SU-DHL-6 (cell line): Measurements from ENCODE around the gene PCDH12.

ENCODE experiments used
- H2AFZ ChIP-seq: fragments of 200-600 bp; sonication (generic); 2 replicates; pipeline ENCODE4 v1.6.1; 2014; ENCODE audit warnings: low read depth, mild to moderate bottlenecking, moderate library complexity, mixed read lengths, antibody characterized with exemption, low read length; ENCODE audit not compliant: severe bottlenecking
- H3F3A ChIP-seq: fragments of 200-600 bp; shearing (Covaris generic); 2 replicates; pipeline ENCODE4 v1.6.0; 2016; ENCODE audit warnings: antibody characterized with exemption, mild to moderate bottlenecking; ENCODE audit not compliant: insufficient read depth
- H3K27ac ChIP-seq: fragments of 200-600 bp; sonication (generic); 2 replicates; pipeline ENCODE4 v1.5.1; 2016; ENCODE audit warnings: low read depth, mild to moderate bottlenecking, low read length, moderate library complexity, mixed read lengths
- H3K27me3 ChIP-seq: fragments of 200-600 bp; sonication (generic), shearing (Covaris generic); 2 replicates; pipeline ENCODE4 v1.6.0; 2014; ENCODE audit warnings: mild to moderate bottlenecking, low read length
- H3K36me3 ChIP-seq: fragments of 200-600 bp; sonication (generic); 2 replicates; pipeline ENCODE4 v1.6.1; 2014; ENCODE audit warnings: mild to moderate bottlenecking, low read length, mixed read lengths
- H3K4me2 ChIP-seq: fragments of 300-600, 200-600 bp; shearing (Covaris generic), sonication (generic); 2 replicates; pipeline ENCODE4 v1.6.0; 2014; ENCODE audit warnings: low read length, low read depth, mild to moderate bottlenecking; ENCODE audit not compliant: poor library complexity, severe bottlenecking
- H3K4me3 ChIP-seq: fragments of 200-600 bp; sonication (generic); 2 replicates; pipeline ENCODE4 v1.5.1; 2014; ENCODE audit warnings: antibody characterized with exemption, low read length, mild to moderate bottlenecking, mixed read lengths; ENCODE audit not compliant: insufficient read depth, poor library complexity, severe bottlenecking
- H3K79me2 ChIP-seq: fragments of 200-600 bp; sonication (generic); 2 replicates; pipeline ENCODE4 v1.6.1; 2014; ENCODE audit warnings: mild to moderate bottlenecking, low read length, moderate library complexity; ENCODE audit not compliant: insufficient read depth
- H3K9ac ChIP-seq: fragments of 200-600 bp; sonication (generic); 2 replicates; pipeline ENCODE4 v1.7.0; 2014; ENCODE audit warnings: mild to moderate bottlenecking, low read length
- H3K9me2 ChIP-seq: fragments of 200-600 bp; sonication (generic); replicated peaks from 2 replicates; pipeline ENCODE4 v1.6.1; 2014; ENCODE audit warnings: low read length; ENCODE audit not compliant: insufficient read depth
- H3K9me3 ChIP-seq: fragments of 200-600 bp; sonication (generic); 2 replicates; pipeline ENCODE4 v1.6.1; 2014; ENCODE audit warnings: low read length, mixed read lengths; ENCODE audit not compliant: insufficient read depth
- H4K20me1 ChIP-seq: fragments of 200-600 bp; sonication (generic); 2 replicates; pipeline ENCODE4 v1.6.1; 2014; ENCODE audit warnings: low read depth, mild to moderate bottlenecking, antibody characterized with exemption, low read length, moderate library complexity, mixed read lengths
- CTCF ChIP-seq: fragments of 200-600 bp; sonication (generic); IDR thresholded peaks from one replicate; pipeline ENCODE4 v1.5.1; 2017; ENCODE audit warnings: antibody characterized with exemption, mild to moderate bottlenecking, low read length, moderate library complexity; ENCODE audit not compliant: insufficient read depth, poor library complexity, severe bottlenecking
- EZH2phosphoT487 ChIP-seq: fragments of 200-600 bp; sonication (generic), shearing (Covaris generic); conservative IDR thresholded peaks from 2 replicates; pipeline ENCODE4 v1.6.1; 2018; ENCODE audit warnings: mild to moderate bottlenecking, antibody characterized with exemption, low read length, moderate library complexity, mixed read lengths

Gene PCDH12

GRCh38 chr5:141897425-141897824 lies 60.6 kb downstream of the PCDH12 start:
- no peak overlapping the region for H2AFZ ChIP-seq
- H3K4me2 ChIP-seq = no peak overlapping the region
- no peaks in the 10 kb centered on the region for H3F3A ChIP-seq
- H3K9me2 ChIP-seq = no peaks in the 10 kb centered on the region
- no peaks in the 10 kb centered on the region for H3K36me3 ChIP-seq
- H3K79me2 ChIP-seq = no peaks in the 10 kb centered on the region
- no peaks in the 10 kb centered on the region for H3K9me3 ChIP-seq
- no peaks in the 10 kb centered on the region for H3K27me3 ChIP-seq
- H3K27ac ChIP-seq = no peak overlapping the region
- TF ChIP-seq EZH2phosphoT487 = no peak
- no peak for TF ChIP-seq CTCF
- H3K9ac ChIP-seq = no peak overlapping the region
- no peak overlapping the region for H3K4me3 ChIP-seq
- no peaks in the 10 kb centered on the region for H4K20me1 ChIP-seq
